ENCODE results near the gene TMEM132C. TPM values are rescaled to one million over a fixed set of nuclear protein-coding genes. Genes with fewer than 3 reads are reported as not detected.

TMEM132C gene
- total RNA-seq, 2 donors from 2014 or later = 0.26 to 0.33 TPM

DNA sequence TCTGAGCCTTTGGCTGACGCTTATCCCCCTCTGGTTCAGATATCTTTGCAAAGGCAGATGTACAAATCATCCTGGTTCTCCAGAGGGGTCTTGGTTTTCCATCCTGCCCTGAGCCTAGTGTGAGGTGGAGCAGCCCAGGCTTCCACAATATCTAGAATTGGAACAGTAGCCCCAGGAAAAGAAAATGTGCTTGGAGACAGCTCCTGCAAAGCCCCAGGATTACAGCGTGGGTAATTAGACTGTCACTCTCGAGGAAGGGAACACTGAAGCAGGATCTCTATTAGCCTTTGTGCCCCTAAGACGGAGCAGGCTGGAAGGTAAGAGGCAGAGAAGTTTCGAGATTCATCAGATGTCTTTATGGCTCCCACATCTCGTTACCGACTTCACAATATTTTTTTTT lies 59.4 kb downstream of the TMEM132C start:
- H3K9me3 Mint-ChIP-seq = peaks cover 8% of the 10 kb centered on the region
- H3K4me3 ChIP-seq (ENCODE audit: low read length) = no peak overlapping the region
- no peak overlapping the region for H3K27ac Mint-ChIP-seq
- no peaks in the 10 kb centered on the region for H3K27me3 ChIP-seq (ENCODE audit: control insufficient read depth, insufficient read depth, low read length, poor library complexity, severe bottlenecking)
- H3K36me3 ChIP-seq (ENCODE audit: control insufficient read depth, insufficient read depth, low read length) = no peaks in the 10 kb centered on the region
- no peaks in the 10 kb centered on the region for H3K36me3 Mint-ChIP-seq (ENCODE audit: low read depth)
- H3K4me3 Mint-ChIP-seq = no peak overlapping the region
- peaks cover 8% of the 10 kb centered on the region for H3K9me3 ChIP-seq (ENCODE audit: control insufficient read depth, low read length)
- H3K9ac ChIP-seq (ENCODE audit: extremely low read depth, low read length, poor library complexity, severe bottlenecking) = no peak overlapping the region
- H3K4me1 Mint-ChIP-seq = peaks cover 19% of the 10 kb centered on the region
- 70 to 83% methylated on average over 5 to 7 of the region's 7 CpGs for WGBS, 2 experiments (ENCODE audit: insufficient coverage in 1 of 2, insufficient read length in 1 of 2)
- DNase-seq = no peak
- peaks cover 4% of the 10 kb centered on the region for H3K4me1 ChIP-seq (ENCODE audit: control insufficient read depth, insufficient read depth, low read length)
- TF ChIP-seq, protein P1, sequence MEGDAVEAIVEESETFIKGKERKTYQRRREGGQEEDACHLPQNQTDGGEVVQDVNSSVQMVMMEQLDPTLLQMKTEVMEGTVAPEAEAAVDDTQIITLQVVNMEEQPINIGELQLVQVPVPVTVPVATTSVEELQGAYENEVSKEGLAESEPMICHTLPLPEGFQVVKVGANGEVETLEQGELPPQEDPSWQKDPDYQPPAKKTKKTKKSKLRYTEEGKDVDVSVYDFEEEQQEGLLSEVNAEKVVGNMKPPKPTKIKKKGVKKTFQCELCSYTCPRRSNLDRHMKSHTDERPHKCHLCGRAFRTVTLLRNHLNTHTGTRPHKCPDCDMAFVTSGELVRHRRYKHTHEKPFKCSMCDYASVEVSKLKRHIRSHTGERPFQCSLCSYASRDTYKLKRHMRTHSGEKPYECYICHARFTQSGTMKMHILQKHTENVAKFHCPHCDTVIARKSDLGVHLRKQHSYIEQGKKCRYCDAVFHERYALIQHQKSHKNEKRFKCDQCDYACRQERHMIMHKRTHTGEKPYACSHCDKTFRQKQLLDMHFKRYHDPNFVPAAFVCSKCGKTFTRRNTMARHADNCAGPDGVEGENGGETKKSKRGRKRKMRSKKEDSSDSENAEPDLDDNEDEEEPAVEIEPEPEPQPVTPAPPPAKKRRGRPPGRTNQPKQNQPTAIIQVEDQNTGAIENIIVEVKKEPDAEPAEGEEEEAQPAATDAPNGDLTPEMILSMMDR (conservative IDR thresholded peaks at IDR 0.05) = no peak
- H3K27me3 Mint-ChIP-seq (ENCODE audit: insufficient read depth) = peaks cover 8% of the 10 kb centered on the region
- peak overlapping the region; percentile 12 for H3K27ac ChIP-seq (ENCODE audit: low read depth, low read length)

DNA sequence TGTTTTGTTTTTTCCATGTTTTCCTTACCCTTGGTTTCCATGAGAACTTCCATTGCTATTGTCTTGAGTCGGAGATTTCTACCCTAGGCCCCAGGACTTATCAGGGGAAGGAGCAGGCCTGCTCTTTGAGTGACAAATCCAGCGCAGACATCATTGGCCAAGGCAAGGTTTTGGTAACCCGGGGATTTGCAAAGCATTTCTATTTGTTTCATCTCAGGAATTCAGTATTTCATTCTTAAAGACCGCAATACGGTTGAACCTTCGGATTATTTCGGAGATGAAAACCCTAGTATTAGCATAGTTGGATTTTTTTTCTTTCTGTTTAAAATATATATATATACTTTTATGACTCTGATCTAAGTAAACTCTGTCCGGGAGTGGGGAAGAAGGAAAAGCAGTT lies 62.0 kb downstream of the TMEM132C start:
- Histone ChIP-seq H3K4me1 (ENCODE audit: control insufficient read depth, insufficient read depth, low read length) (no peaks in the 10 kb centered on the region), H3K9me3 (ENCODE audit: control insufficient read depth, low read length) (no peaks in the 10 kb centered on the region), H3K4me3 (ENCODE audit: low read length) (no peak overlapping the region), H3K27ac (ENCODE audit: low read depth, low read length) (peak overlapping the region; percentile 65), H3K27me3 (ENCODE audit: control insufficient read depth, insufficient read depth, low read length, poor library complexity, severe bottlenecking) (no peaks in the 10 kb centered on the region), H3K36me3 (ENCODE audit: control insufficient read depth, insufficient read depth, low read length) (no peaks in the 10 kb centered on the region), H3K9ac (ENCODE audit: extremely low read depth, low read length, poor library complexity, severe bottlenecking) (no peak overlapping the region)
- TF ChIP-seq, protein P1 (conservative IDR thresholded peaks at IDR 0.05) = no peak
- H3K36me3 Mint-ChIP-seq (ENCODE audit: low read depth) = no peaks in the 10 kb centered on the region
- H3K4me3 Mint-ChIP-seq = no peak overlapping the region
- H3K9me3 Mint-ChIP-seq = no peaks in the 10 kb centered on the region
- H3K27me3 Mint-ChIP-seq (ENCODE audit: insufficient read depth) = peaks cover 5% of the 10 kb centered on the region
- no peak for DNase-seq
- H3K4me1 Mint-ChIP-seq = peaks cover 9% of the 10 kb centered on the region
- 92 to 94% methylated on average over 3 to 6 of the region's 8 CpGs for WGBS, 2 experiments (ENCODE audit: insufficient coverage in 1 of 2, insufficient read length in 1 of 2)
- H3K27ac Mint-ChIP-seq = no peak overlapping the region

DNA sequence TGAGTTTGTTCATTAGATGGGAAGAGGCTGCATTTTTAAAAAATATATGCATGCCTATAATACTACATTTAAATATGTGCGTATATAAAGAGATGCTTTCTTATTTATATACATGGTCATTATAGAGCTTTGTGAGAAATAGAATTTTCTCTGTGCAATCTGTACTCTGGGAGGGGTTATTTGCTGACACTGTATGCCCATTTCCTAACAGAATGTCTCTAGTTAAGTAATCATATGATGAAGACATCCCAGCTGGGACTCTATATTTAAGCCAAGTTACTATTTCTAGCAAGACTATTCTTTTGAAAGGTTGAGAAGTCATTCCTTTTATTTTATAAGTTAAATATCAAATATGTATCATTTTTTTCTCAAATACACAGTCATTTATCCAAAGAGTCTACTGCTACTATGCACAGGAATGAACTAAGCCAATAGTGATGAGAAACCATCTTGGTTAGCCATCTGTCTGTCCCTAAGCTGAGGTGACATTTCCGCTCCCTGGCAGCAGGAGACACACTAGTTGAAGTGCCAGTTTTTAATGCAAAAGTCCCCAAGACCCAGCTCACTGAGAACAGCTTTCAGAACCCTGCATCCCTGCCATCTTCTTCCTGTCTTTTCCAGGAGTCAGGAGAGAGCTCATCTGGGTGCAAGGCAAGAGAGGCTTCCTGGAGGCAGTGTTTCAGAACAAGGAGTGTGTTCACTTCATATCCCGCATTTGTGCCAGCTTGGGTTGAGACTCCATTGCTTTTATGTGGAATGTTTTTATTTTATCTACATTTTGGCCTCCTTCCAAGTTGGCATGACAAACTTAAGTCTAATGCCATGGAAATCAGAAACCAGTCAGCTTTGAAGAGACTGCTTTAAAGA lies 69.5 kb downstream of the TMEM132C start:
- Mint-ChIP-seq H3K4me3 (no peak overlapping the region), H3K27me3 (ENCODE audit: insufficient read depth) (peaks cover under 1% of the 10 kb centered on the region), H3K4me1 (peaks cover 35% of the 10 kb centered on the region), H3K36me3 (ENCODE audit: low read depth) (no peaks in the 10 kb centered on the region), H3K27ac (no peak overlapping the region), H3K9me3 (no peaks in the 10 kb centered on the region)
- TF ChIP-seq, protein P1 (conservative IDR thresholded peaks at IDR 0.05) = no peak
- no peak for DNase-seq
- H3K27ac ChIP-seq (ENCODE audit: low read depth, low read length) = peak overlapping the region; percentile 91
- no peak overlapping the region for H3K9ac ChIP-seq (ENCODE audit: extremely low read depth, low read length, poor library complexity, severe bottlenecking)
- no peaks in the 10 kb centered on the region for H3K4me1 ChIP-seq (ENCODE audit: control insufficient read depth, insufficient read depth, low read length)
- 93% methylated on average over 2 of the region's 3 CpGs; no CpG with 5 or more reads in 1 of the 2 experiments for WGBS, 2 experiments (ENCODE audit: insufficient coverage in 1 of 2, insufficient read length in 1 of 2)
- peaks cover 4% of the 10 kb centered on the region for H3K27me3 ChIP-seq (ENCODE audit: control insufficient read depth, insufficient read depth, low read length, poor library complexity, severe bottlenecking)
- H3K4me3 ChIP-seq (ENCODE audit: low read length) = no peak overlapping the region
- no peaks in the 10 kb centered on the region for H3K9me3 ChIP-seq (ENCODE audit: control insufficient read depth, low read length)
- no peaks in the 10 kb centered on the region for H3K36me3 ChIP-seq (ENCODE audit: control insufficient read depth, insufficient read depth, low read length)
